GM12875 (cell line): ENCODE measurements around the gene NABP1.

Source experiments
- H3K4me3 ChIP-seq: one replicate; pipeline ENCODE4 v1.5.1; 2011; ENCODE audit warnings: low read depth, low read length, control low read depth
- CTCF ChIP-seq: IDR thresholded peaks from 2 replicates; pipeline ENCODE4 v1.5.1; 2011; ENCODE audit warnings: low read depth, mild to moderate bottlenecking, control low read depth, inconsistent platforms, low read length, moderate library complexity, borderline replicate concordance; ENCODE audit not compliant: insufficient read depth

The NABP1 gene

GRCh38 chr2:191635333-191636234, 42.4 kb upstream of the NABP1 start:
- H3K4me3 ChIP-seq: no peak overlapping the region
- TF ChIP-seq CTCF: no peak

- no peak for TF ChIP-seq CTCF
- H3K4me3 ChIP-seq: no peak overlapping the region
Measured at GRCh38 chr2:191636235-191636543, 41.7 kb upstream of the NABP1 start.

GRCh38 chr2:191636586-191636985, 41.4 kb upstream of the NABP1 start:
- TF ChIP-seq CTCF: no peak
- H3K4me3 ChIP-seq: no peak overlapping the region

GRCh38 chr2:191637182-191638078, 40.5 kb upstream of the NABP1 start:
- no peak for TF ChIP-seq CTCF
- H3K4me3 ChIP-seq: no peak overlapping the region

GRCh38 chr2:191638079-191638801, 39.7 kb upstream of the NABP1 start:
- no peak for TF ChIP-seq CTCF
- no peak overlapping the region for H3K4me3 ChIP-seq

- H3K4me3 ChIP-seq: no peak overlapping the region
- no peak for TF ChIP-seq CTCF
Measured at GRCh38 chr2:191638802-191639172, 39.1 kb upstream of the NABP1 start.

- no peak overlapping the region for H3K4me3 ChIP-seq
- TF ChIP-seq CTCF: no peak
Measured at GRCh38 chr2:191641609-191642008, 36.3 kb upstream of the NABP1 start.
